SIG-M5 treated with dmso at 0.1 percent for 504 hours (cell line): ENCODE results near the gene CPT1C.

ENCODE experiments used
- DNase-seq: peaks from one replicate; lab custom pipeline; 2025; ENCODE audit not compliant: unreplicated experiment; lab: John Stamatoyannopoulos, UW

CPT1C gene

DNA sequence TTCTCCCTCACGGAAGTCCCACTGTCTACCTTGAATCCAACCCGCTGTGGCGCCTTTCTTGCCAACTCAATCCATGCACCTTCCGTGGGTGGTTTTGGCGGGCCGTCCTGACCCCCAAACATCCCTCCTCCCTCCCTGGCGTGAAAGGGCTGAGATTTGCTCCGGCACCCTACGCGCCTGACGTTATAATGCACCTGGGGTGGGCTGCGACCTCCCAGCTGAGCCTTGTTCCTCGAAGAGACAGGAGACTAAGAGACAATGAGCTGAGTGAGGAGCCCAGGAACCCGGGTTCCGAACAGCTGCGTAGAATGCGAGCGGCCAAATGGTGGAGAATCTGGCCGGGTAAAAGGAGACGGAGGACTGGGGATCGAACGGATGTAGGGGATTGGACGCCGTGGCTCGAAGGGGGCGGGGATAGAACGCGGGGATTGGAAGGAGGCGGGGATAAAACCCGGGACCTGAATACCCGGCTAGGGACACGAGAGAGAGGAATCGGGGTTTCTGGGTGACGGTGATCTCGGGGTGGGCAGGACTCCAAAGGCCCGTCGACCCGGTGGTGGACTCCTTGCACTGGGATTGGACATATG lies at the start of gene CPT1C:
Gene CPT1C, plus strand, starts transcription at position 461 of the 587 bp plus-strand sequence. CDS start 1,137 bp downstream, outside the sequence.
- DNase-seq, result peak; percentile 19

DNA sequence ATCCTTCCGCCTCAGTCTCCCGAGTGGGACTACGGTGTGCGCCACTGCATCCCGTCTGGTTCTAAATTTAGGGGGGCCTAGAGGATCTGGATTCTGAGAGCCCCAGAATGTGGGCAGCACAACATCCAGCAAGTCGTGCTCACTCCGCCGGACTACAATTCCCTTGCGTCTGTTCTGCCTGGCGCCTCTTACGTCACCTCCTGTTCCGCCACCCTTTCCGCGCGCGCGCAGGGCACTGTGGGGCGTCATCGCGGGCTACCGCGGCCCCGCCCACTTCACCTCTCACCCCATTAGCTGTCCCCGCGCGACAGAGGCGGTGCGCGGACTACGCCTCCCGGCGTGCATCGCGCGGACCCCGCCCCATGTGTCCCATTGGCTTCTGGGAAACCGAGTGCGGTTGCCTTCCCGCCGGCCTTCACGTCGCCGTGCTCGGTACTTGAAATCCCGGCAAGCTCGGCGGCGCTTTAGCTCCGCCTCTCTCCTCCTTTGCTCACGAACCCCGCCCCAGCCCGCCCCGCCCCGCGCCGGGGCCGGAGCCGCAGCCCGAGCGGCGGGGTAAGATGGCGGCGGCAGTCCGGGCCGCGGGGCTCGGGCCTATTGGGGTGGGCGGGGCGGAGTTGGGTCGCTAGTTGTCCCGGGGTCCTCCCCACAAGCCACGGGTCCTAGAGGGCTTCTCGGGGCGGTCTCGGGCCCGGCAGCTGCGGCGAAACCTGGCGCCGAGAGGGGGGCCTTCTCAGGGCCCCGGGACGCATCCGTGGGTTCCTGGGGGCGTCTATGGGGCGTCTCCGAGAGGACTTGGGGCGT lies 49.0 kb upstream of the CPT1C start, which contains the start of gene SCAF1:
Gene SCAF1, plus strand, starts transcription at position 522 of the 804 bp plus-strand sequence. CDS start 2,818 bp downstream, outside the sequence.
- DNase-seq, result peak; percentile 98

DNA sequence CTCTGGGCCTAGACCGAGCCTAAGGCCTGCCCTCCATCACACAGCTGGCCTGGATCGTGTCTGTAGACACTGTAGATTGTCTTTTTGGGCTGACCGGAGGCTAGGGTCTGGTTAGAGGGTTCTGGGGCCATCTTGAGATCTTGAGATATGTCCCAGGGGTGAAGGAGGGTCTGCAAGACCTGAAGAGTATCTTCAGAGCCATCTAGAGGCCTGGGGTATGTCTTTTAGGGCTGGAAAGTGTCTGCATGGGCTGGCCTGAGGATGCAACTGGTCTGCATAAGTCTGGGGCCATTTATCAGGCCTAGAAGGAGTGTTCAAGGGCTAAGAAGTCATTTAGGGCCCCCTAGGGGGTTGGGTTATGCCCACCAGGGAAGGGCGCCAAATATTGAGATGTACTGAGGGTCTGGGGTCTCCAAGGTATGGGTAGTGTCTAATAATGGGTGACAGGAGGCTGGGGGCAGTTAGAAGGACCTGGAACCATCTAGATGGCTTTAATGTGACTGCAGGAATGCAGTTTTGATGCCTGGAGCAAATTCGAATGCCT lies 48.4 kb upstream of the CPT1C start:
- no peak for DNase-seq

DNA sequence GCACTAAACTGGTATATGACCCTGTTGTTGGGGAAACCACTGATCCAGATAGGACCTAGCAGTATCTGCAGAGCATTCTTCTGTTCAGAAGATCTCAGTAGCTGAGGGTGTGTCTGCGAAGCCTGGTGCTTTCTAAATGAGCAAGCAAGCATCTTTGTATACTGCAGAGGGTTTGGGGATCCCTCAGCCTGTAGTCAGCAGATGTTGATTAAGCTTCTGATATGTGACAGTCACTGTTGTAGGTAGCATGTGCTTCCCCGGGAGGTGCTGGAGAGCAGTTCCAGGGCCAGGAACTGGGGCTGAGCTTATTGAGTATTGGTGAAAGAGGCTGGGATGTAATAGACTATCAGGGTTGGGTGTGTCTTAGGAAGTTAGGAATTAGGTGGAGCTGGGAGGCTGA lies 47.5 kb upstream of the CPT1C start:
- DNase-seq, result no peak

DNA sequence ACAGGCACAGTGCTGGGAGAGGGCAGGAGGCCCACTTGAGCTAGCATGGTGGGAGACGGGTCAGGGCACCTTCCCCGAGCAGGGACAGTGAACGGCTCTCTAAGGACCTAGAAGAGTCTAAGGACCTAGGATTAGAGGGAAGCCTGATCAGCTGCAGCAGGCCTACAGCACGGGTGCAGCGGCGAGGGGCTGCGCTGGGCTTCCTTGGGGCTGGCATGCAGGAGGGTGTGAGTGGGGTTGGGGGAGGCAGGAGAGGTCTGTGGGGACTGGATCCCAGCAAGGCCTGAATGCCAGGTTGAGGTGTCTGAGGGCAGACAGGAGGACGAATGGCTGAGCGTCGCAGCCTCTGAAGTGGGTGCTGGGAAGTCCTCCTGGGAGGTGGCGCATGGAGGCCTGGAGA lies 45.3 kb upstream of the CPT1C start:
- DNase-seq, result no peak

DNA sequence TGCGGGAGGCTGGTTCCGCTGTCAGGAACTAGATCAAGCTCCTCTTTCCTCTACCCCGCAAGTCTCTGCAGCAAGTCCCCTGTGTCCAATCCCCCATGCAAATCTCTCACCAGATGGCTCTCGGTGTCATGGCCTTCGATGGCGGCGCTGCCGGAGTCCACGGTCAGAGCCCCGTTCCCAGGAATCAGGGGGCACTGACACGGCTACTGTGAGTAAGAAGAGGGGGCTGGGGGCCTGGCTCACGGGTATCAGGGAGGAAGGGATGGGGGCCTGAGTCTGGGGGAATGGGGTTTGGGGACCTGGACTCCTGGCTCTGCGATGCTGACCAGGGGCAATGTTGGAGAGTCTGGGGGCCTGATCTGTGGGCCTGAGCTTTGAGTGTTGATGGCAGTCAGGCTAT lies 44.9 kb upstream of the CPT1C start:
- no peak for DNase-seq

DNA sequence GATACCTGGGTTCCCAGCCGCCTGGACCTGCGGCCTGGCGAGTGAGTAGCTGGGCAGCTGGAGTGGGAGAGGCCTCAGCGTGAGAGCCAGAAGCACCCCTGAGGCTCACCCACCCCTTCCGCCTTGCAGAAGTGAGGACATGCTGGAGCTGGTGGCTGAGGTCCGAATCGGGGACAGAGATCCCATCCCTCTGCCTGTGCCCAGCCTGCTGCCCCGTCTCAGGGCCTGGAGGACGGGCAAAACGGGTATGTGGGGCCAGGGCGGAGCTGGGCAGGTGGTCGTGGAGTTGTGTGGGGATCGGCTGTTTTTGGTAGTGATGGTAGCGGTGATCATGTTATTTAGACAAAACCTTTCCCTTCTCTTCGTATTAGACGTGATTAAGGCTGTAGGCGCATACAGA lies 44.3 kb upstream of the CPT1C start:
- DNase-seq, result no peak

DNA sequence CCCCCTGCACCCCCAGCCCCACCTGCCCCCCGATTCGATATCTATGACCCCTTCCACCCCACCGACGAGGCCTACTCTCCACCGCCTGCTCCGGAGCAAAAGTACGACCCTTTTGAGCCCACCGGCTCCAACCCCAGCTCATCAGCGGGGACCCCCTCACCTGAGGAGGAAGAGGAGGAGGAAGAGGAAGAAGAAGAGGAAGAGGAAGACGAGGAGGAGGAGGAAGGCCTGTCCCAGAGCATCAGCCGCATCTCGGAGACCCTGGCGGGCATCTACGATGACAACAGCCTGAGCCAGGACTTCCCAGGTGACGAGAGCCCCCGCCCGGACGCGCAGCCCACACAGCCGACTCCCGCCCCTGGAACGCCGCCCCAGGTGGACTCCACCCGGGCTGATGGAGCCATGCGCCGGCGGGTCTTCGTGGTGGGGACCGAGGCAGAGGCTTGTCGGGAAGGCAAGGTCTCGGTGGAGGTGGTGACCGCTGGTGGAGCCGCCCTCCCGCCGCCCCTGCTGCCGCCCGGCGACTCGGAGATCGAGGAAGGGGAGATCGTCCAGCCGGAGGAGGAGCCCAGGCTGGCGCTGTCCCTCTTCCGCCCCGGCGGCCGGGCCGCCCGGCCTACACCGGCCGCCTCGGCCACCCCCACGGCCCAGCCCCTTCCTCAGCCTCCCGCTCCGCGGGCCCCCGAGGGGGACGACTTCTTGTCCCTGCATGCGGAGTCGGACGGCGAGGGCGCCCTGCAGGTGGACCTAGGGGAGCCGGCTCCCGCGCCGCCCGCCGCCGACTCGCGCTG lies 39.7 kb upstream of the CPT1C start:
- no peak for DNase-seq

DNA sequence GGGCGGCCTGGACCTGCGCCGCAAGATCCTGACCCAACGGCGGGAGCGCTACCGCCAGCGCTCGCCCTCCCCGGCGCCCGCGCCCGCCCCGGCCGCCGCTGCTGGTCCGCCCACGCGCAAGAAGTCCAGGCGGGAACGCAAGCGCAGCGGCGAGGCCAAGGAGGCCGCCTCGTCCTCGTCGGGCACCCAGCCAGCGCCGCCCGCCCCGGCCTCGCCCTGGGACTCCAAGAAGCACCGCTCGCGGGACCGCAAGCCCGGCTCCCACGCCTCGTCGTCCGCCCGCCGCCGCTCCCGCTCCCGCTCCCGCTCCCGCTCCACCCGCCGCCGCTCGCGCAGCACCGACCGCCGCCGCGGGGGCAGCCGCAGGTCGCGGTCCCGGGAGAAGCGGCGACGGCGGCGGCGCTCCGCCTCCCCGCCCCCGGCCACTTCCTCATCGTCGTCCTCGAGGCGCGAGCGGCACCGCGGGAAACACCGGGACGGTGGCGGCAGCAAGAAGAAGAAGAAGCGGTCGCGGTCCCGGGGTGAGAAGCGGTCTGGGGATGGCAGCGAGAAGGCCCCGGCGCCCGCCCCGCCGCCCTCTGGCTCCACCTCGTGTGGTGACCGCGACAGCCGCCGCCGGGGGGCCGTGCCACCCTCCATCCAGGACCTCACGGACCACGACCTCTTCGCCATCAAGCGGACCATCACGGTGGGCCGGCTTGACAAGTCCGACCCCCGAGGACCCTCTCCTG lies 38.9 kb upstream of the CPT1C start:
- DNase-seq, result no peak

DNA sequence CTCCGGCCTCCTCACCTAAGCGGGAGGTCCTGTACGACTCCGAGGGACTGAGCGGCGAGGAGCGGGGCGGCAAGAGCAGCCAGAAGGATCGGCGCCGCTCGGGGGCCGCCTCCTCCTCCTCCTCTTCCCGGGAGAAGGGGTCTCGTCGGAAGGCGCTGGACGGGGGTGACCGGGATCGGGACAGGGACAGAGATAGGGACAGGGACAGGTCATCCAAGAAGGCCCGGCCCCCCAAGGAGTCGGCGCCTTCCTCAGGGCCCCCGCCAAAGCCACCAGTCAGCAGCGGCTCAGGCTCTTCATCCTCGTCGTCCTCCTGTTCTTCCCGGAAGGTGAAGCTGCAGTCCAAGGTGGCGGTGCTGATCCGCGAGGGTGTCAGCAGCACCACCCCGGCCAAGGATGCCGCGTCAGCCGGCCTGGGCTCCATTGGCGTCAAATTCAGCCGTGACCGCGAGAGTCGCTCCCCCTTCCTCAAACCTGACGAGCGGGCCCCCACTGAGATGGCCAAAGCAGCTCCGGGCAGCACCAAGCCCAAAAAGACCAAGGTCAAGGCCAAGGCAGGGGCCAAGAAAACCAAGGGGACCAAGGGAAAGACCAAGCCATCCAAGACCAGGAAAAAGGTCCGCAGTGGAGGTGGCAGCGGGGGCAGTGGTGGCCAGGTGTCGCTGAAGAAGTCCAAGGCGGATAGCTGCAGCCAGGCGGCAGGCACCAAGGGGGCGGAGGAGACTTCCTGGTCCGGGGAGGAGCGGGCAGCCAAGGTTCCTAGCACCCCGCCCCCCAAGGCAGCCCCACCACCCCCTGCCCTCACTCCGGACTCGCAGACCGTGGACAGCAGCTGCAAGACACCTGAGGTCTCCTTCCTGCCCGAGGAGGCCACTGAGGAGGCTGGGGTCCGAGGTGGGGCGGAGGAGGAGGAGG lies 38.1 kb upstream of the CPT1C start:
- no peak for DNase-seq

DNA sequence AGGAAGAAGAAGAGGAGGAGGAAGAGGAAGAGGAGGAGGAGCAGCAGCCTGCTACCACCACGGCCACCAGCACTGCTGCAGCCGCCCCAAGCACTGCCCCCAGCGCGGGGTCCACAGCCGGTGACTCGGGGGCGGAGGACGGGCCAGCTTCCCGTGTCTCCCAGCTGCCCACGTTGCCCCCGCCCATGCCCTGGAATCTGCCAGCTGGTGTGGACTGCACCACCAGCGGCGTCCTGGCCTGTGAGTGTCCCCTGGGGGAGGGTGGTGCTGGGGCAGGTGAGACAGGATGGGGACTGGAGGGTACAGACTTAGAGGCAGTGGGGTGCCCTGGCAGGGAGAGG lies 37.5 kb upstream of the CPT1C start:
- DNase-seq, result no peak

DNA sequence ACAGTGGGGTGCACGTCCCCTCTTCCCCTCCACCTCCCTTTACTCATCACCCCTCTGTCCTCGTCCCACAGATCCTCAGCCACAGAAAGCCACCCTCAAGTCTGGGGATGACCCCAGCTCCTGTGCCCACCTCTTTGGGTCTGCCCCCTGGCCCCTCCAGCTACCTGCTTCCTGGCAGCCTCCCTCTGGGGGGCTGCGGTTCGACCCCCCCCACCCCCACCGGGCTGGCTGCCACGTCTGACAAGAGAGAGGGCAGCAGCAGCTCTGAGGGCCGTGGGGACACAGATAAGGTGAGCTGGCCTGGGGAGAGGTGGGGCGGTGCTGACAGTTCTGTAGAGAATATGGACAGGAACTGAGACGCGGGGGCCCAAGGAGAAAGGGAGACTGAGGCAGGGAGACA lies 36.3 kb upstream of the CPT1C start:
- no peak for DNase-seq

DNA sequence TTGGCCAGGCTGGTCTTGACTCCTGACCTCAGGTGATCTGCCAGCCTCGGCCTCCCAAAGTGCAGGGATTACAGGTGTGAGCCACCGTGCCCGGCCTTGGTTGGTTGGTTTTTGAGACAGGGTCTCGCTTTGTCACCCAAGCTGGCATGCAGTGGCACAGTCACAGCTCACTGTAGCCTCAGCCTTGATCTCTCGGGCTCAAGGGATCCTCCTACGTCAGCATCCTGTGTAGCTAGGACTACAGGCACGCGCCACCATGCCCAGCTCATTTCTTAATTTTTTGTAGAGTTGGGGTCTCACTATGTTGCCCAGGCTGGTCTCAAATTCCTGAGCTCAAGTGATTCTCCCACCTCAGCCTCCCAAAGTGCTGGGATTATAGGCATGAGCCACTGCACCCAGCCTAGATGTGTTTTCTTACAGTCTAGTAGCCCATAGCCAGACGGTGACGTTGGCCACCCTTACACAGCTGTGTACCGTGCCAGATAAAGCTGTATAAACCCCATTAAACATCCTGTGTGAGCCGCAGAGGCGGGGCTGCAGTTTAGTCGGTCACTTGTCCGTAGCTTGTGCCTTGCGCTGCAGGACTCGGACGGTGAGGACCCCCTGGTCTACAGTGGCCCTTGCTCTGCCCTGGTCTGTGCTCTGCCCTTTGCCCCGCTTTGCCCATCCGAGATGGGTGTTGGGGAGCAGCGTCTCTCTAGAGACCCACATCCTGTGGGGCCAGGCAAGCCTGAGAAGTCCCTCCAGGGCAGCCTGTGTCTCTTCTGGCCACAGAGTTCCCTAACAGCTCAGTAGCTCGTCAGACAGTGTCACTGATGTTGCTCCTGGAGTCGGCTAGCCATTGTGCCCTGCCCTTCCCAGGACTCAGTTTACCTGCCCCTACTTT lies 35.1 kb upstream of the CPT1C start:
- DNase-seq, result no peak

DNA sequence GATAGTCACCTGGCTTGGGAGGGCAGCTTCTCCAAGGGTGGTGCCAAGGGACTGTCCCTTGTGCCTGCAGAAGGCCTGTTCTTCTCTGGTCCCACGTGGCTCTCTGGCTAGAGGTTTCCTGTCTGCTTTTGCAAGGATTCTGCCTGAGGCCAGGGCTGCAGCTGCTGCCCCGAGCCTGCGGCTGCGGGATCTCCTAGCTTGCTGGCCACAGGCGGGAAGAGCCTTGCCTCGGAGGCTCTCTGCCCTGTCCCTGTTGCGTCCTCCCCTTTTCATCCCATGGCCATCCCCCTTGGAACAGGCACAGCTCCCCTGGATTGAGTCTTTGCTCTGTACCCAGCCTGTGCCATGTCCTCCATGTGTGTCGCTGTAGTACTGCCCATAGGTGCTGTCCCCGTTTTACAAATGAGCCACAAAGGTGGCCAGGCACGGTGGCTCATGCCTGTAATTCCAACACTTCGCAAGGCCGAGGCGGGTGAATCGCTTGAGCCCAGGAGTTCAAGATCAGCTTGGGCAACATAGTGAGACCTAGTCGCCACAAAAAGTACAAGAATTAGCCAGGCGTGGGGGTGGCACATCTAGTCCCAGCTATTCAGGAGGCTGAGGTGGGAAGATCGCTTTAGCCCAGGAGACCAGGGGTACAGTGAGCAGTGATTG lies 34.3 kb upstream of the CPT1C start:
- no peak for DNase-seq

DNA sequence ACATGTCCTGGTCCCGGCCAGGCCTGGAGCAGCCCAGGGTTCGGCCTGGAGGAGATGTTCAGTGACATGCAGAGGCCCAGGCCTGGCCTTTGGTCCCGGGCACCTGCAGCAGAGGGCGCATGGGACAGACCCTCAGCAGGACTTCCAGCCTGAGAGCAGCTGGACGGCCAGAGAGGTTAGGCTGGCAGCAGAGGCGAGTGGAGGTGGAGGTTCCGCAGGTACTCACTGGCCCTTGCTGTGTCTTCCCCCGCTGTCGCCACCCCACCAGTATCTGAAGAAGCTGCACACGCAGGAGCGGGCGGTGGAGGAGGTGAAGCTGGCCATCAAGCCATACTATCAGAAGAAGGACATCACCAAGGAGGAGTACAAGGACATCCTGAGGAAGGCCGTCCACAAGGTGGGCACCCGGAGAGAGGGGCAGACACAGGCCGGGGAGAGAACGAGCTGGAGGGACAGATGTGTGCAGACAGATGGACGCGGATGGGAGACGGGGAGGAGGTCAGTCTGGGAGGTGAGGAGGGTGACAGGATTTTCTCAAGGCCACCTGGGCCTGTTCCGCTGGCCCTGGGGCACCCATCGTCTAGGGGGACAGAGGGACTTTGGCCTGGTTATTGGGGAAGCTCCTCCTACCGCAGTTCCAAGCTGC lies 33.3 kb upstream of the CPT1C start:
- DNase-seq, result no peak

DNA sequence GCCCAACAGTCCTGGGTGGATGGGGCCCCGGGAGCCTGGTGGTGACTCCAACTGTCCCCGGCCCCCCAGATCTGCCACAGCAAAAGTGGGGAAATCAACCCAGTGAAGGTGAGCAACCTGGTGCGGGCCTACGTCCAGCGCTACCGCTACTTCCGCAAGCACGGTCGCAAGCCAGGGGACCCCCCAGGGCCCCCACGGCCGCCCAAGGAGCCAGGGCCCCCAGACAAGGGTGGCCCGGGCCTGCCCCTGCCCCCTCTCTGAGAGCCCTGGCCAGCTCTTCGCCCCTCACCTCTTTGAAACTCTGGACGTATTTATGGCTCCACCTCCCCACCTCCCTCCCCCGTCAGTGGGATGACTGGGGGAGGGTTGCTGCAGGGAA lies 32.8 kb upstream of the CPT1C start:
- no peak for DNase-seq

DNA sequence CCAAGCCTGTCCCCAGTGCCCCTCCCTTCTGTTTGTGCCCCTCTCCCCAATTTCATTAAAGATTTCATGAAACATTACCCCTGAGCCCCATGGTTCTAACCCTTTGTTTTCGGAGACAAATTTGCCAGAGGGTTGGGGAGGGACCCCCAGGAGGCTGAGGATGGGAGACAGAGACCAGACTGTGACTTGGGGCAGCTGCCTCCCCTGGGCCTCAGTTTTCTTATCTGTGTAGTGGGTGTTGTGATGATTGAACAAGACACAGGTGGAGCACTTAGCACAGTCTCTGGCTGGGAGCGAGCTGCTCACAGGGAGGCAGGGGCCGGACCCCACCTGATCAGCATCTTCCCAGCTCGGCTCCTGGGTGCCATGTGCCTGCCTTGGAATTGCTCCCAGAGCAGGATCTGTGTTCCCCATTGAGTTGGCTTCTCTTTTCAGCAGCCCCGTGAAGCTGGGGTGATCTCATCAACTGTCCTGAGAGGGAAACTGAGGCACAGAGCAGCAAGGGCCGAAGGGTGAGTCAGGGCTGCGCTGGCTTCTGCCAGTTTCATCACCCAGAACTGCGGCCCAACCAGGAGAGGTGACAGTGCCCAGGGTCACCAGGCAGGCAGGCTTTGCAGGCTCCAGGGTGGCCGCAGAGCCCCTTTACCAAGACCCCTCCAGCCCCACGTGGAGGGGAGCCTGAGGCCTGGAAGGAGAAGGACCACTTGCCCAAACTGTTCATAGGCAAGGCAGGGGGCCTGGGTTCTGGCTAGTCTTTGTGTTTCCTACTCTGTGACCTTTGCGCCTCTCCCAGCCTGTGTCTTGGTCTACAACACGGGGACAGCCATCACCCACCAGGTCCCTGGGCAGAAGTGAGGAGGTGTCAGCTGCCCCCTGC lies 32.1 kb upstream of the CPT1C start:
- DNase-seq, result no peak
